ENCODE data around the gene PPIE.
A peak's percentile ranks its signal among the peaks of the same experiment; 100 is the strongest.

The PPIE gene

DNA sequence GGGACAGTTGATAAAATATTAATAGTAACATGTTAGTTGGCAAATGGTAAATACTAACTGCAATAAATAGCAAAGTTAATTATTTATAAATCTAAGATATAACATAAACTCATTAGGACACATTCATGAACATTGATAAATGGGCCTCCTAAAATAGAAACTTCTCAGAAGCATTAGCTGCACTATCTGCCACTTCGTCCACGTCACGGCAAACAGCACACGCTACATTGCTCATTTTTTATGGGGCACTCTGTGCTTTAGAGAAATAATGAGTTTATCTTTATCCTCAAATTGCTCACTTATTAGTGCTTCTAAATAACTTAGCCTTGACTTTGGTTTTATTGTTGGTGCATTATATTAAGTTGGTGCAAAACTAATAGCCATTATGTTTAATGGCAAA, 31.2 kb upstream of the PPIE start:
- TF ChIP-seq, protein P1, sequence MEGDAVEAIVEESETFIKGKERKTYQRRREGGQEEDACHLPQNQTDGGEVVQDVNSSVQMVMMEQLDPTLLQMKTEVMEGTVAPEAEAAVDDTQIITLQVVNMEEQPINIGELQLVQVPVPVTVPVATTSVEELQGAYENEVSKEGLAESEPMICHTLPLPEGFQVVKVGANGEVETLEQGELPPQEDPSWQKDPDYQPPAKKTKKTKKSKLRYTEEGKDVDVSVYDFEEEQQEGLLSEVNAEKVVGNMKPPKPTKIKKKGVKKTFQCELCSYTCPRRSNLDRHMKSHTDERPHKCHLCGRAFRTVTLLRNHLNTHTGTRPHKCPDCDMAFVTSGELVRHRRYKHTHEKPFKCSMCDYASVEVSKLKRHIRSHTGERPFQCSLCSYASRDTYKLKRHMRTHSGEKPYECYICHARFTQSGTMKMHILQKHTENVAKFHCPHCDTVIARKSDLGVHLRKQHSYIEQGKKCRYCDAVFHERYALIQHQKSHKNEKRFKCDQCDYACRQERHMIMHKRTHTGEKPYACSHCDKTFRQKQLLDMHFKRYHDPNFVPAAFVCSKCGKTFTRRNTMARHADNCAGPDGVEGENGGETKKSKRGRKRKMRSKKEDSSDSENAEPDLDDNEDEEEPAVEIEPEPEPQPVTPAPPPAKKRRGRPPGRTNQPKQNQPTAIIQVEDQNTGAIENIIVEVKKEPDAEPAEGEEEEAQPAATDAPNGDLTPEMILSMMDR (IDR thresholded peaks at IDR 0.05): no peak

DNA sequence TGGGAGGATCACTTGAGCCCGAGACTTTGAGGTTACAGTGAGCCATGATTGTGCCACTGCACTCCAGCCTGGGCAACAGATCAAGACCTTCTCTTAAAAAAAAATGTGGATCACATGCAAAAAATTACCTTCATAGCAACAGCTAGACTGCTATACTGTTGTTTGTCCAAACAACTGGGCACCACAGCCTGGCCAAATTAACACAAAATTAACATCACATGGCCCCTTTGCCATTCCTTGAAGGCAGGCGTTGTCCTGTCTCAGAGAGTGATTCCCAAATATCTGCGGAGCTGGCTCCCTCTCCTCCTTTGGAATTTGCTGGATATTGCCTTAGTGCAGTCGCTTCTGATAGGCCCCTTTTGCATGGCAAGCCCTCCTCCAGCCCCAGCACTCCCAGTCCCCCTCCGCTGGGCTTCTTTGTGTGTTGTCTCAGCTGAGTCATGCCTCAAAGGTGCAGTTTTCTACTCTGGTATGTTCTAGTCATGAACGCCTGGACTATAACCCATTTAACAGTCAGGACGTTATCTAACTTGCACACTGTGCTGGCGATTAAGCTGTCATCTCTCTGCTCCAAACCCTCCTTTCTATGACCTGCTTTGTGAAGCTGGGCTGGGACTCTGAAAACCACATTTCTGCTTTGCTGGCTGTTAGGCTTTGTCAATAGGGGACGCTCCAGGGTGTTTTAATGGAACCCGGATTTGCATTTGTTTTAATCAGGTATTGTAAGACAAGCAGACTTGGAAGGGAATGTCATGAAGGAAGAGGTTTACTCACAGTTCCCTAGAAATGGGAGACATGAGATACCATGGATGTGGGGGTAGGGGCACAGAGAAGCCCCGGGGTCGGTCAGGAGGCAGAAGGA, 27.3 kb upstream of the PPIE start:
- TF ChIP-seq, protein P1 (IDR thresholded peaks at IDR 0.05): no peak

DNA sequence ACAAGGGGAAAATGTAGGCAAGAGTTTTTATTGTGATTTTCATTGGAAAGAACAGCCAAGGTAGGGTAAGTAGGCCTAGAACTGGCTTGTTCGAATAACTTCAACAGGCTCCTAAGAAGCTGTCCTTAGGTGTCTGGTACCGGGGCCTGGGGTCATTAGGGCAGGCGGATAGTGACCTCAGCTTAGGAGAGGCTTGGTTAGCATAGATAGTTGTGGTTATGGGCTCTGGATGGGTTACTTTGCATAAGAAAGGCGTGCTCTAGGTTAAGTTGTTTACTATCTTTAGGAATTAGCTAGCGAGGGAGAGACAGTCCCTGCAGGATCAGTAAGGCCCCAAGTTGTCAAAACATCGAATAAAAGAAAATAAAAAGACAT, 26.7 kb upstream of the PPIE start:
- TF ChIP-seq, protein P1 (IDR thresholded peaks at IDR 0.05): no peak

DNA sequence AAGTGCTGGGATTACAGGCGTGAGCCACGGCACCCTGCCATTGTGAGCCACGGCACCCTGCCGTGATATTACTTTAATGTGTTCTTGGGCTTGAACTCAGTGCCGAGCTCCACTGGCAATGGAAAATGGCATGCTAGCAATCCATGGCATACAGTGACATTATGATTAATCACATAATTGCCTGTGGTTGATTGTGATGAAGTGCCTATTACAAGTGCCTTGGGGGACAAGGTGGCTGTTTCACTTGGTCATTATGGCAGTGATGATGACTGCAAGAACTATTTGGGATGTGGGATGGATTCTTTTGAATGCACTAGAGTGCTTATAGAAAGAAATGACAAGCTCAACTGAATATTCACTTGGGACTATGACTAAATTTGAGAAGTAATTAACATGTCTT, 25.1 kb upstream of the PPIE start:
- TF ChIP-seq, protein P1 (IDR thresholded peaks at IDR 0.05): no peak

DNA sequence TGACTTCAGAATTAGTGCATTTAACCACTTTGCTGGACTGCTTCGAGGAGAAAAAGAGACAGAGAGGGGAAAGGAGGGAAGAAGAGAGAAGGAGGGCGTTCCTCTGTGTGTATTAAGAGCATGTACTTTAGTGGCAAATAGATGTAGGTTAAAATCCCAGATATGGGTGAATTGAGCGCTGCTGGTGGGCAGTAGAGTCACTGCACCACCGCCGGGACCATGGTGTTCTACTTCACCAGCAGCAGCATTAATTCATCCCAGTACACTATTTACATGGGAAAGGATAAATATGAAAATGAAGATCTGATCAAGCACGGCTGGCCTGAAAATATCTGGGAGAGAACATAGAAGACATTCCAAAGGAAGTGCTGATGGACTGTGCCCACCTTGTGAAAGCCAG, 20.9 kb upstream of the PPIE start:
- TF ChIP-seq, protein P1 (IDR thresholded peaks at IDR 0.05): no peak

DNA sequence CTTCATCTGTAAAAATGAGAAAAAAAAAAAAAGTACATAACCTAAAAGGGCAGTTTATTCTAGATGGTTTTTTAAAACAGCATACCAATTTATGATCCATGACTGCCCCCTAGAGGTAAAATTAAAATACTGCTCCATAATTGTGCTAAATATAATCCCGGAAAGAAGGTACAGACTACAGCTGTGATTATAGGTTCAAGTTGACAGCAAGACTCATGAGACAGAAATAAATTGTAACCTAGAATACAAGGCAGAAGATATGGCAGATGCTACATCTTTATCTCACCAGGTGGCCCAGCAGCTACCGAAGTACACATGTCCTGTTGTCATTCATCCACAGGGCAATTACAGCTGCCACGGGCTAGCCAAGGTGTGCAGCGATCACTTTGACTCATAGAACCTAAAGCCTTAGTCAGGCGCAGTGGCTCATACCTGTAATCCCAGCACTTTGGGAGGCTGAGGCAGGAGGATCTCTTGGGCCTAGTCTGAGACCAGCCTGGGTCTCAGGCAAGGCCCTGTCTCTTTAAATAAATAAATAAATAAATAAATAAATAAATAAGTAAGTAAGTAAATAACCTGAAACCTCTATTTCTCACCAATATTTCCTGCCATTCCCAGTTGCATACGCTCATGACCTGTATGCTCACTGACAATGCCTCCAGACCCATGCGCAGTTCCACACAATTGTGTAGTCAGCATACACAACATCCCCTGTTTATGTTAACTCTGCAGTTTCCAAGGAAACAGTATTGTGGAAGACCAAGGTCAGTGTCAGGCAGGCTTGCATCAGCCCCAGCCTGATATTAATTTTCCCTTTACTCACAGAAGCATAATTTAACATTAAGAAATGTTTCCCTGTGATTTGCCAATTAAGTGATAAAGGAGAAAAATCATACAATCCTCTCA, 18.3 kb upstream of the PPIE start:
- TF ChIP-seq, protein P1 (IDR thresholded peaks at IDR 0.05): peak; percentile 76

DNA sequence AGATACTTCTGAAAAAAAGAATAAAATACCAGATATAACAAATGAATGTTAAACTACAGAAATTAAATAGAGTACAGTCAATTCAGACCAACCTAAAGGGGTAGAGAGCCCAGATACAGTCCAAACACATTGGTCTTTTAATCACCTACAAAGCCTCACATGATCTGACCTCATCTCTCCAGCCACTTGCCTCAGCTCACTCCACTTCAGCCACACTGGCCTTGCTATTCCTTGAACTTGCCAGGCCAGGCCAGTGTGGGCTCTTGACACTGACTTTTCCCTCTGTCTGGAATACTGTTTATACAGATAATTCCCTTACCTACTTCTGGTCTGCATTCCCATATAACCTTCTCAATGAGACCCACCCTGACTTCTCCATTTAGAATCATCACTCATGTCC, 17.0 kb upstream of the PPIE start:
- TF ChIP-seq, protein P1 (IDR thresholded peaks at IDR 0.05): no peak

Data from LNCAP (cell line).